GM04504 (cell line): ENCODE results near the gene ATG16L1.

Source experiments
- DNase-seq: peaks from one replicate; pipeline ENCODE4 v3.0.0-alpha.2; 2012; ENCODE audit warnings: low read depth

Gene ATG16L1

GRCh38 chr2:233227346-233227978 lies 24.0 kb upstream of the ATG16L1 start:
- no peak for DNase-seq

DNA sequence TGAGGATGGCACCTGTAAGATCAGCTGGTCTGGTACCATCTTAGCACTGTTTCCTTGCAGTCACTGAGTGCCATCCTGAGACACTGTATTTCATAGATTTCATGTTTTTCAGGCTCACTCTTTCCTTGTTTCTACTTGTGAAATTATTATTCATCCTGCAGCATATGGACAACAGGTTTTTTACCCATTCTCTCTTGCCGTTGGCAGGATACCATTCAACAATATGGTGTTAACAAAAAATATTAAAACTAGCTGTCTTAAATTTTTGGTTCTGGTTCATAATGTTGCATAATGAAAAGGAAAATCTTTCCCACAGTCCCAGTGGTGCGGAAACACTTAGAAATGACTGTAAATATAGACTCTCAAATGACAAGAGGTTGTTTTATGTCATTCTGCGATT lies 23.1 kb upstream of the ATG16L1 start:
- no peak for DNase-seq

GRCh38 chr2:233233618-233234230 lies 17.7 kb upstream of the ATG16L1 start:
- no peak for DNase-seq

GRCh38 chr2:233234264-233234663 lies 17.2 kb upstream of the ATG16L1 start:
- no peak for DNase-seq

GRCh38 chr2:233234996-233235395 lies 16.5 kb upstream of the ATG16L1 start:
- DNase-seq: no peak

DNA sequence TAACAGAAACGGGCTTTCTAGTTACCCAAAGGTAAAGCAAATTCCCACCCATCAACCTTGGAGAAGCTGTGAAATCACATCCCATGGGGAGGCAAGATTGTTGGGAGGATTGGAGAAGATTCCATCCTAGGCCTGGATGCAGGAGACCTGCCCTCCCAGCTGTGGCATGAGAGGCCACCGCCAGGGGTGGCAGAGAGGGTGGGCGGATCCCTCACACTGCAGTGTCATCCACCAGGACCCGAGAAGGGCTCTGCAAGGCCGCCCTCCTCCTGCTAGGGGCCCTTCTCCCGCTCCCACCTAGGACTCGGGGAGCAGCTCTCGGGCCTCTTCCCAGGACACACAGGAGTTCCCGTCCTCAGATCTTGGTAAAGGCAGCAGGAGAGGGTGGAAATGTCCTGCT lies 15.5 kb upstream of the ATG16L1 start:
- no peak for DNase-seq

DNA sequence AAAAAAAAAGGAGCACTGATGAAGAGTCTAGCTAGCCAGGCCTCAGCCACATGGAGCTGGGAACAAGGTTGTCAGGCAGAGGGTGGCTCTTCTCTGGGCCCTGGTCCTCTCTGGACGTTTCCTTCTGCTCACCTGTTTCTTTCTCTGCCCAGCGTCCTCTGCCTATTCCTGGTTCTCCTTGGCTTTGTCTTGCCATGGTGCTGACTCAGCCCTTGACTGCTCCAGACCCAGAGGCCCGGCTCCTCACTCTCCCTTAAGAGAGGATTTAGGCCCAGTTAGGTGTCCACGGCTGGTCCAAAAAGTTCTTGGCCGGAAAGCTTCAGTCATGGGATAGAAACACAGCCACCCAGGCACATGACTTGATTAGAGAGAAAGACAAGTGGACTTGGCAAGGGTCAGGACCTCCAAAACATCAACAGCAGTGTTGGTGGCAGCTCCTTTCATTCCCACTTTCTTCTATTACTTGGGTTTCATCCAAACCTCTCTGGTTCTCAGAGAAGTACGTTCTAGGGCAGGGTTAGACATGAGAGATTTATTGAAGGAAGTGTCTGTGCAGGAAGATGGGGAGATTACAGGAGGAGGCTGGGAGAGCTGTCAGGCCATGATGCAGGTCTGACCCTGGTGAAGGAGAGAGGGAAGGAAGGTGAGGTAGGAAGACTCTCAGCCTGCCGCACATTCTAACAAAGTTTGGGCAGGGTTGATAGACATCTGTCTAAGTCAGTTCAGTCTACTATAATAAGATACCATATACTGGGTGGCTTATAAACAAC lies 14.5 kb upstream of the ATG16L1 start:
- DNase-seq: no peak

GRCh38 chr2:233240897-233241296 lies 10.6 kb upstream of the ATG16L1 start:
- DNase-seq: no peak

DNA sequence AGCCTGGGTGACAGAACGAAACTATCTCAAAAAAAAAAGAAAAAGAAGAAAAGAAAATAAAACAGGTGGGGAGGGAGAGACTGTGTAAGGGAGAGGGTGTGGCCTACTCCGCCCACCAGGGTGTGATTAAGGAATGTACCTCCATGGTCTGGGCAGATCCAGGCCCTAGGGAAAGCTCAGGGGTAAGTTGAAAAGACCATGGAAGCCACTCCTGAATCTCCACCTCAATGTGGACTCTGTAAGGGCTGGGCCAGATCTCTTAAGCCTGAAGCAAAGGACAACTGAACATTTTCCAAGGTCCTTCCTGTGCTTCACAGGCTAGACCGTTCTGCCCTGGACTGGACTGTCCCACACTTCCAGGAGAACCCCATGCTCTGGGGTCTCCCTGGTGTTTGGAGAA lies 9.7 kb upstream of the ATG16L1 start:
- DNase-seq: no peak

- DNase-seq: no peak
Observed at GRCh38 chr2:233242231-233242927, 9.1 kb upstream of the ATG16L1 start.

- no peak for DNase-seq
Observed at GRCh38 chr2:233243348-233243747, 8.1 kb upstream of the ATG16L1 start.

DNA sequence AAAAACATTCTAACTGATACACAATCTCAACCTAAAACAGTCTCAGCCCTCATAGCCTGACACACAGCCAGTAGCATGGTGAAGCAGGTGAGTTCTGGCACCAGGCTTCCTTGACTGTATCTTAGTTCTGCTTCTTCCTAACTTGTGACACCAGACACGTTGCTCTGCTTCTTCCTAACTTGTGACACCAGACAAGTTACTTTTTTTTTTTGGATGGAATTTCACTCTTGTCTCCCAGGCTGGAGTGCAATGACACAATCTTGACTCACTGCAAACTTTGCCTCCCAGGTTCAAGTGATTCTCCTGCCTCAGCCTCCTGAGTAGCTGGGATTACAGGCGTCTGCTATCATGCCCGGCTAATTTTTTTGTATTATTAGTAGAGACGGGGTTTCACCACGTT lies 6.7 kb upstream of the ATG16L1 start:
- DNase-seq: no peak

GRCh38 chr2:233245406-233245805 lies 6.1 kb upstream of the ATG16L1 start:
- no peak for DNase-seq

GRCh38 chr2:233247116-233247515 lies 4.4 kb upstream of the ATG16L1 start:
- DNase-seq: no peak

- no peak for DNase-seq
Observed at GRCh38 chr2:233247744-233248143, 3.7 kb upstream of the ATG16L1 start.

DNA sequence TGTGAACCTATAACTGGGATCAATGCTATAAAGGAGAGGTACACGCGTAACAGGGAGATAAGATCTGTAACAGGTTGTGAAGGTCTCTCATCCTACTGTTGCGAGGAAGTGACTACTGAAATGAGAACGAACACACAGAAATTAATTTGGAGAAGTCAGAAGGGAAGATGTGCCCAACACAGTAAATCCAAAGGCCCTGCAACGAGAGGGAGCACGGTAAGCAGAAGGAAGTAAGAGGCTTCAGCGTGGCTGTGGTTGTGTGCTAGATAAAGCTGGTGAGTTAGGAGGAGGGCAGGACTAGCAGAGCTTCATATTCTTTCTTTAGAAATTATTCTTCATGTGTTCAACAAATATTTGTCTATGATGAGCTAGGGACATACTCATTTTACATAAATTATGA lies 2.5 kb upstream of the ATG16L1 start:
- DNase-seq: no peak

- no peak for DNase-seq
Observed at GRCh38 chr2:233250568-233250967, 905 bp upstream of the ATG16L1 start.

DNA sequence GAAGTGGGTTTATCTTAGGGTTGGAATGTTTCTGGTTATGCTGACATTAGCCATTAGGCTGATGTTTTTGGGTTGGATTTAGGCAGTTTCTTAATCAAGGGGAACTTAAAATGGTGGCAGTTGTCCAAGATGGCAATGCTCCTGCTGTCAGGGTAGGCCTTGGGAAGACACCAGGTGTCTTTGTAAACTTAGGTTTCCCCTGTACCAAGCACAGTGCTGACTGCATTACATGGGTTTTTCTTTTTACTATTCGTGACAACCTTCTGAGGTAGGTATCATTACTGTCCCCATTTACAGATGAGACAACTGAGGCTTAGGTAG lies 528 bp upstream of the ATG16L1 start:
- no peak for DNase-seq

- DNase-seq: no peak
Observed at GRCh38 chr2:233252227-233252626, 754 bp downstream of the ATG16L1 start.

DNA sequence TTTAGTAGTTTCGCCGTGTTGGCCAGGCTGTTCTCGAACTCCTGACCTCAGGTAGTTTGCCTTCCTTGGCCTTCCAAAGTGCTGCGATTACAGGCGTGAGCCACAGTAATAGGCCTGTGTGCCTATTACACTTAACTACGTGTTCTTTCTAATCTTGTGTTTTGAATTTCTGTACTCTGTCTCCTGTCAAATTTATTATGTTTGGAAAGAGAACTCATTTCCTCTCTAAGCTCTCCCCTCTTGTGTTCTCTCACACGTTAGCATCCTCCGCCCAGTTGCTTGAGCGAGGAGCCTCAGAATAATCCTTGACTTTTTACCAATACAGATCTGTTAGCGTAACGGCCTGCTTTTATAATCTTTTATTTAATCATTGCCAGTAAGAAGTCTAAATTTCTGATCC lies 3.7 kb downstream of the ATG16L1 start:
- no peak for DNase-seq

- no peak for DNase-seq
Observed at GRCh38 chr2:233256048-233256447, 4.6 kb downstream of the ATG16L1 start.

DNA sequence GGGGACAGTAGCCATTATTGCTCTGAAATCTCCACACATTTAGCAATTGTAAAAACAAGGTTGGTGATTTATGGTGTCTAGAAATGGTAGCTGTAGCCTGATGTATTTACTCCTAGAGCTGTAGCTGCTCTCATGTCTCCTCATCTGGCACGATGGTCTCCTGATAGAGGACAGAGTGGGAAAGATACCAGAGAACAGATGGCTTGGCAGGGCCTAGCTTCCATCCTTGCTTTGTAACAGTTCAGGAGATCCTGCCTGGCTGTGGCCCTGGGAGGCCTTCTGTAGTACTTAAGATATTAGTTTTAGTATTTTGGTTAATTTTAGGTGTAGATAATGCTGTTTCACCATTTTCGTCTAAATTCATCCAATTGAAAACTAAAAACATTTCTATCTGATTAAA lies 6.7 kb downstream of the ATG16L1 start:
- DNase-seq: no peak

DNA sequence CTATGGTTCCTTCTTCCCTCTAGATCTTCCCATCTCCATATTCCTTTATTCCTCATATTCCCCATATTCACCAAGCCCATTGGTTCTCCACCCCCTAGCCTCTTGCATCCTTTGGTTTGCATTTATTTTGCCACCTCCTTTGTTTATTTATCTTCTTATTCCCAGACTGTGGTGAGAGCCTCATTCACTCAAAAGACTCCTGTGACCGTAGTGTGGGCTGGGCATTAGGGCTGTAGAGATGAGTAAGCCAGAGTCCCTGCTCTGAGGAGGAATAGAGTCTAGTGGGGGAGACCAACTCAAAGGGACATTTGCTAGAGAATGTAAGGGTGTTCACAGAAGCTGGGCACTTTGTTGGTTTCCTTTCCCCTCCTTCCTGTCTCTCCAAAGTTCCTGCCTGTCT lies 8.3 kb downstream of the ATG16L1 start:
- no peak for DNase-seq
